ENCODE results near the gene ZNF219. TPM values are rescaled to one million over a fixed set of nuclear protein-coding genes. Genes with fewer than 3 reads are reported as not detected.

Gene ZNF219
- total and polyA plus RNA-seq, 2 of the 13 experiments (the other 11 are each of a cell fraction or from before 2014, with no cell fraction given), result 34.5 to 36.6 TPM

GRCh38 chr14:21090194-21090939 is 8.1 kb downstream of the ZNF219 start (continued):
- TF ChIP-seq AHDC1 (CRISPR knock-in tag; IDR thresholded peaks at IDR 0.05; ENCODE audit: borderline replicate concordance), result no peak
- no peak for TF ChIP-seq ZNF605 (CRISPR knock-in tag; IDR thresholded peaks at IDR 0.05)
- no peak for TF ChIP-seq NFE2L1 (CRISPR knock-in tag; IDR thresholded peaks at IDR 0.05; ENCODE audit: borderline replicate concordance)
- TF ChIP-seq, protein P1, sequence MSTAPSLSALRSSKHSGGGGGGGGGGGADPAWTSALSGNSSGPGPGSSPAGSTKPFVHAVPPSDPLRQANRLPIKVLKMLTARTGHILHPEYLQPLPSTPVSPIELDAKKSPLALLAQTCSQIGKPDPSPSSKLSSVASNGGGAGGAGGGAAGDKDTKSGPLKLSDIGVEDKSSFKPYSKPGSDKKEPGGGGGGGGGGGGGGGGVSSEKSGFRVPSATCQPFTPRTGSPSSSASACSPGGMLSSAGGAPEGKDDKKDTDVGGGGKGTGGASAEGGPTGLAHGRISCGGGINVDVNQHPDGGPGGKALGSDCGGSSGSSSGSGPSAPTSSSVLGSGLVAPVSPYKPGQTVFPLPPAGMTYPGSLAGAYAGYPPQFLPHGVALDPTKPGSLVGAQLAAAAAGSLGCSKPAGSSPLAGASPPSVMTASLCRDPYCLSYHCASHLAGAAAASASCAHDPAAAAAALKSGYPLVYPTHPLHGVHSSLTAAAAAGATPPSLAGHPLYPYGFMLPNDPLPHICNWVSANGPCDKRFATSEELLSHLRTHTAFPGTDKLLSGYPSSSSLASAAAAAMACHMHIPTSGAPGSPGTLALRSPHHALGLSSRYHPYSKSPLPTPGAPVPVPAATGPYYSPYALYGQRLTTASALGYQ (CRISPR knock-in tag; IDR thresholded peaks at IDR 0.05), result no peak
- no peak for TF ChIP-seq ZFY (CRISPR knock-in tag; IDR thresholded peaks at IDR 0.05)
- TF ChIP-seq THAP9 (CRISPR knock-in tag; IDR thresholded peaks at IDR 0.05; ENCODE audit: borderline replicate concordance), result no peak
- no peak for TF ChIP-seq ZUFSP (CRISPR knock-in tag; IDR thresholded peaks at IDR 0.05; ENCODE audit: borderline replicate concordance)
- TF ChIP-seq PTBP1 (IDR thresholded peaks at IDR 0.05; ENCODE audit: low read depth, low read length, poor library complexity, severe bottlenecking), result no peak
- no peak for TF ChIP-seq ISX (CRISPR knock-in tag; conservative IDR thresholded peaks at IDR 0.05)
- no peak for TF ChIP-seq ZNF414 (CRISPR knock-in tag; IDR thresholded peaks at IDR 0.05)
- TF ChIP-seq MTF2 (CRISPR knock-in tag; IDR thresholded peaks at IDR 0.05; ENCODE audit: borderline replicate concordance), result no peak
- TF ChIP-seq MTERF4 (CRISPR knock-in tag; IDR thresholded peaks at IDR 0.05), result no peak
- no peak for TF ChIP-seq ZIK1 (CRISPR knock-in tag; IDR thresholded peaks at IDR 0.05; ENCODE audit: borderline replicate concordance, low read depth)

Measured in HepG2 (cell line).